HG03469 (cell line): Measurements from ENCODE around the gene CTNNBL1.
"Not testable (repeated sequence)": the region's sequence is repeated elsewhere in the genome, so short reads cannot be mapped to it uniquely, and the experiment has no call there.

Source experiments
- ATAC-seq: cut with Tn5 transposase; IDR thresholded peaks from one replicate; pipeline ENCODE4 v1.9.1; 2021; ENCODE audit warnings: mild to moderate bottlenecking, moderate library complexity, moderate number of reproducible peaks; ENCODE audit not compliant: unreplicated experiment

CTNNBL1 gene

DNA sequence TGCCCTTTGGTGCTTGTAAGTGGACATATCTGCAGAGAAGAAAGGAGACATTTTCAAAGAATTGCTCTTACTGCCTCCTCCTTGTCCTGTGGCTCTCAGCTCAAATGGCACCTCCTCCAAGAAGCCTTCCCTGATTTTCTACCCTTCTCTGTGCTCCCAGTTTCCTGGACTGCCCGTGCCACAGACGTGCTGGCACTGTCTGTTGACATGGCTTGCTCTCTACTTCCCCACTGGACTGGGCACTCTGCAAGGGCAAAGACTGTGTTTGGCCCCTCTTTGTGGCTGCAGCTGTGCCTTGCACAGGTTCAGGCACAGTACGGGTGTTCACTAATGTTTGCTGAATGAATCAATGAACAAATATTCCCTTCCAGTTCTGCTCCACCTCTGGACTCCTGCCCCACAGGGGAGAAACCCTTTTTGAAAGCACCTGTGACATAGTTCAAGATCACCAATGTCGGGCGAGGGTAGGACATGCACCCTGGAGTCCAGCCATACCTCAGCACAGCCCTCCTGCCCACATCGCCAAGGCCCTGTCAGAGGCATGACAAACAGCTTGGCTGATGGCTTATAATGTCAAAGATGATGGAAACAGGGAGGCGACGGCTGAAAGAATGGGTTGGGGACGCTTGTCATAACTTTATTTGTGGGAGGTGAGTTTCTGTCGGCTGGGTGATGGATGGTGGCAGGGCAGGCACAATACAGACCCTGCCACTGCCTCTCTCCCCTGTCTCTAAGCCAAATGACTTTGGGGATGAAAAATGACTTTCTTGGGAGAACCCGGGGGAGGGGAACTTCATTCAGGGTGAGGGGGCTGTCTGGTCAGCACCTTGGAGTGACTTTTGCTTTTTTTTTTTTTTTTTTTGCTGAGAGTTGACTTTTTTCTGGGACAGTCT, 15.6 kb upstream of the CTNNBL1 start:
- ATAC-seq = no peak

DNA sequence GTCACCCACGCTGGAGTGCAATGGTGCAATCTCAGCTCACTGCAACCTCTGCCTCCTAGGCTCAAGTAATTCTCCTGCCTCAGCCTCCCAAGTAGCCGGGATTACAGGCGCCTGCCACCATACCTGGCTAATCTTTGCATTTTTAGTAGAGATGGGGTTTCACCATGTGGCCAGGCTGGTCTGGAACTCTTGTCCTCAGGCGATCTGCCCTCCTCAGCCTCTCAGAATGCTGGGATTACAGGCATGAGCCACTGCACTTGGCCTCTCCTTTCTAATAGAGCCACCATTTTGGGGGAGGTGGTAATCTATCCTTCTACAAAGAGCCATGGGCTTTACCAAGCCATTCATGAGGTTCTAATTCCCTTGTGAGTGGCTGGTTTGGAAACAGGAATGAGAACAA, 14.1 kb upstream of the CTNNBL1 start:
- not testable (repeated sequence) for ATAC-seq

DNA sequence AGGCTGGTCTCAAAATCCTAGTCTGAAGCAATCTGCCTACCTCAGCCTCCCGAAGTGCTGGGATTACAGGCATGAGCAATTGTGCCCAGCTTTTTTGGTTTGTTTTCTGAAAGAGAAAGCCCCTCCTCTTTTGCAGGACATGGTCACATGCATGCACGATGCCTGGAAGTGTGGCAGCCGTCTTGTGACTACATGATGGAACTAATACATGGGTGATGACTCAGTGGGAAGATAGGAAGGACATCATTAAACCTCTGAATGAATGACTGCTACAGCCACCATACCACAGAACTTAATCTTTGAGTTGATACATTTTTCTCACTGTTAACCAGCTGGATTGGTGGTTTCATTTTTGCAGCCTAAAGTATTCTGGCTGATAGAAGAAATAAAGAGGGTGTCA, 13.4 kb upstream of the CTNNBL1 start:
- ATAC-seq = no peak

DNA sequence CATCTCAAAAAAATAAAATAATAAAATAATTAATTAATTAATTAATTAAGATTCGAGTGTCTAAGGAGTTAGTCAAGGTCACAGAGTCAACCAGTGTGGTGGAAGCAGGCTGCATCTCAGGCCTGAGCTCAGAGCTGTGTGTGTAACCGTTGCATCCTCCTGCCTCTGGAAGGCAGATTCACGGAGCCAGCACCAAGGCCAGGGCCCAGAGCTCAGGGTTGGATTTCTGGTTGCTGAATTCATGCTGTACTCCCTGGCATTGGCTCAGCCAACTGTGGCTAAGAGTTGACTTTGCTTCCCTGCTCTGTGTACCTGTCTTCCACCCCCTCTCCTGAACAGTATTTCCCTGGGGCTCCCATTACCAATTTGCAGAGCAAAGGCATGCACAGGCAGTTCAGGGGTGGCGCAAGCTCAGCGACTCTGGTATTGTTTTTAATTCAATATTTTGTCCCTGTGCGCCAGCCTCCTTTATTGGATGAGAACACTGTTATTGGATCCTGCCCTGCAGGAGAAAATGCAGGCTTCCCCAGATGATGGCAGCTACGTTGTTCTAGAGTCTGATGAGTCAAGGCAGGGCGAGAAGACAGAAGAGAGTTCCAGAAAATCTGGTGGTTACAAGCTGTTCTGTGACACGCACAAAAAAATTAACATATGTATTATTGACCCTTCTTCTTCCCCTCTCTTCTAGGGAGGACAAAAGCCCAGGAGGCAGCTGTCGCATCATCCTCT, 12.3 kb upstream of the CTNNBL1 start:
- ATAC-seq = no peak

DNA sequence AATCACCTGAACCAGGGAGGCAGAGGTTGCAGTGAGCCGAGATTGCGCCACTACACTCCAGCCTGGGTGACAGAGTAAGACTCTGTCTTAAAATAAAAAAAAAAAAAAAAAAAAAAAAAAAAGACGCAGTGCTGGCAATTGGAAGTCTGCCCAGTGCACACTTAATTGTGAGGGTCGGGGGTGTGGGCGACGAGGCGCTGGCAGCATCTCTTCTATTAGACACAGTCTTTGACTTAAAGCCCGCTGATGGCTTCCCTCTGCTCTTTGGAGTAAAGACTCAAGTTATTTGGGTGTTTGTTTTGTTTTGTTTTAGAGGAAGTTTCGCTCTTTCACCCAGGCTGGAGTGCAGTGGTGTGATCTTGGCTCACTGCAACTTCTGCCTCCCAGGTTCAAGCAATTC, 10.7 kb upstream of the CTNNBL1 start:
- ATAC-seq = not testable (repeated sequence)

DNA sequence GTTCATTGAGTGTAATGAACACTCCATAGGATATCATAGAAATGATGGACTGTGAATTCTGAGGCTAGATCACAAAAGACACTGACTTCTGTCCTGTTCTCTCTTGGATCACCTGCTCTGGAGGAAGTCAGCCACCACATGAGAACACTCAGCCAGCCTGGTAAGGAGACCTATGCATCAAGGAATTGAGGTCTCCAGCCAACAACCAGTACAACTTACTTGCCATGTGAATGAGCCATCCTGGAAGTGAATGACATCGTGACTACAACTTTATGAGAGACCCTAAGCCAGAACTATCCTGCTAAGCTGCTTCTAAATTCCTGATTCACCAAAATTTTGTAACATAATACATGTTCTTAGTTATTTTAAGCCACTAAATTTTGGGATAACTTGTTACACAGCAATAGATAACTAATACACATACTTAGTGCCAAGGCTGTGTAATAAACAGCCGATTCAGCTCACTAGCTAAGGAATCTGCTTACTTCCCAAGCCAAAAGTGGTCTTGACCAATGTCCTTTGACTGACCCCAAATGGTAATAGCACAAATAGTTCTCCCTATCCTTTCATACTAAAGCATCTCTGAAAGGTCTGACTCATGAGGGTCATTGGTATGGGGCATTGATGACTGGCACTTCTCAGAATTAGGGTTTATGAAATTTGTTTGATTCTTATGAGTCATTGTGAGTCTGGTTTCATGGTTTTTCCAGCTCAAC, 6.9 kb upstream of the CTNNBL1 start:
- no peak for ATAC-seq

DNA sequence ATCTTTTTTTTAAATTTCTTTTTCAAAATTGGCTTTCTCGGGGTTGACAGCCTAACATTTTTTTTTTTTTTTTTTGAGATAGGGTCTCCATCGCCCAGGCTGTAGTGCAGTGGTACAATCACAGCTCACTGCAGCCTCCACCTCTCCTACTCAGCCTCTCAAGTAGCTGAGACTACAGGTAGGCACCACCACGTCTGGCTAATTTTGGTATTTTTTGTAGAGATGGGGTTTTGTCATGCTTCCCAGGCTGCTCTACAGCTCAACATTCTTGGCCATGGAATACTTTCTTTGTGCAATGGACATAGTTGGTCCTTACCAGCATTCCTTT, 6.4 kb upstream of the CTNNBL1 start:
- ATAC-seq = no peak

DNA sequence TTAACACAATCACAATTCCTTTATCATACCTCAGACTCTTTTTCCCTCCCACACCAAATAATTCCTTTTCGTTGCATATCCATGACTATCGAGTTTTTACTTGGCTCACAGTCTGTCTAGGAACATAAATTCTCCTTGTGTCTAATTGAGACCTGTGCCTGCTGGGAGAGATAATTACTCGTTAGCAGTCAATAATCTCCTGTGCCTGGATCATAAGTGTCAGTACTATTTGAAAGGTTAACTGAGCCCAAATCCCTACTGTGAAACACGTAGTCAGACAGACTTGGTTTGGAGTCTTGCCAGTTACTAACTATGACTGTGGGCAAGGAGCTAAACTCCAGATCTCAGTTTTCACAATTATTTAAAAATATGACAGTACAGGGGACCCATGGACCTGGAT, 5.7 kb upstream of the CTNNBL1 start:
- ATAC-seq = no peak

DNA sequence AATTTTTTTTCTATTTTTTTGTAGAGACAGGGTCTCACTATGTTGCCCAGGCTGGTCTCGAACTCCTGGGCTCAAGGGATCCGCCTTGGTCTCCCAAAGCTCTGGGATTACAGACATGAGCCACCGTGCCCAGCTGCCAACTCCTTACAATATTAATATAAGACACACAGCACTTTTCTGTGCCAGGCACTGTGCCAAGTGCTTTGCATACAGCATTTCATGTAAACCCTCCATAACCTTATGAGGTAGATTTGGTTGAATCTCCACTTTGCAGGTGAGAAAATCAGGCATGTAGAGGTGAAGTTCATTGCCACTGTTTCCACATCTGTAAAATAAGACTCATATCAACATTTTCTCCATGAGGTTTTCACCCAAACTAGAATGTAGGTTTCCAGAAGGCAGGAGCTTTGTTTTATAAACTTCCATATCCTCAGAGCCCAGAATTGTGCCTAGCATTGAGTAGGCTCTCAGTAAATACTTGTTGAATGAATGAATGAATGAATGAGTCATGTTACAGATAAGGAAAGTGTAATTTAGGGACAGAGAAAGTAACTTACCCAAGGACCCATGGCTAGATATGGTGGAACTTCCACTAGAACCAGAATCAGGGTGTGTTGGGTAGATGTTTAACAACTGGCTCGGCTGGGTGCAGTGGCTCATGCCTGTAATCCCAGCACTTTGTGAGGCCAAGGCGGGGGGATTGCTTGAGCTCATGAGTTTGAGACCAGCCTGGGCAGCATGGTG, 3.0 kb upstream of the CTNNBL1 start:
- no peak for ATAC-seq

DNA sequence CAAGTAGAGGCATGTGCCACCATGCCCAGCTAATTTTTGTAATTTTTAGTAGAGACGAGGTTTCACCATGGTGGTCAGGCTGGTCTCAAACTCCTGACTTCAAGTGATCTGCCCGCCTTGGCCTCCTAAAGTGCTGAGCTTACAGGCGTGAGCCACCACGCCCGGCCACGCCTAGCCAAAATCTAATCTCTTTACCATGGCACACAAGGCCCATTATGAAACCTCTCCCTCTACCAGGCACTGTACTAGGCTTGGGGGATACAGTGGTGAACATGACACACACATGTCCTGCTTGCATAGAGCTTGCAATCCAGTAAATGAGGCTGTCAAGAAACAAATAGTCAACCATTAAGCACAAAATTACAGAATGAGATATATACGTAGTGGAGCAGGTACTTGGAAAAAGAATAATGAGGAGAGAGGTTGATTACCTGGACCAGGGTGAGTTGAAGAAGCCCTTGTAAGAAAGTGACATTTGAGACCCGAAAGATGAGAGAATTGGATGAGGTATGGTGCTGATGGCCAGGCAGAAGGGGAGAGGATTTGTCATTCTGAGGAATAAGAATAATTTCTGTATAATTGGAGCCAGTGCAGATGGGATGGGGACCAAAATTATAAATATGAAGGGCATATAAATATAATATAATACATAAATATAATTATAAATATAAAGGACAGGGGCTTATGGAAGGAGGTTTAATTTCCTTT, 1.2 kb upstream of the CTNNBL1 start:
- no peak for ATAC-seq

DNA sequence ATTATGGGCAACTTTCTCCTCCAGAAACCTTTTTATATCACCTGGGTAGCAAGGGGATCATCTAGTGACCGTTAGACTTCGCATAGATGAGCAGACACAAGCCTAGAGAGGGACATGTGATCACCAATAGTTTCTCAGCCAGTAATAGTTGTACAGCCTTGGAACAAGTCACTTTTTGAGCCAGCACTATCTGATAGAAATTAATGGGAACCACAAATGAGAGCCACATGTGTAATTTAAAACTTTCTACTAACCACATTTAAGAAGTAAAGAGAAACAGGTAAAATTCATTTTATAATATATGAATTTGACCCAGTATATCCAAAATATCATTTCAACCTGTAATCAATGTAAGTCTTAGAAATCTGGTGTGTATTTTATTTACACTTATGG, 592 bp upstream of the CTNNBL1 start:
- ATAC-seq = no peak

DNA sequence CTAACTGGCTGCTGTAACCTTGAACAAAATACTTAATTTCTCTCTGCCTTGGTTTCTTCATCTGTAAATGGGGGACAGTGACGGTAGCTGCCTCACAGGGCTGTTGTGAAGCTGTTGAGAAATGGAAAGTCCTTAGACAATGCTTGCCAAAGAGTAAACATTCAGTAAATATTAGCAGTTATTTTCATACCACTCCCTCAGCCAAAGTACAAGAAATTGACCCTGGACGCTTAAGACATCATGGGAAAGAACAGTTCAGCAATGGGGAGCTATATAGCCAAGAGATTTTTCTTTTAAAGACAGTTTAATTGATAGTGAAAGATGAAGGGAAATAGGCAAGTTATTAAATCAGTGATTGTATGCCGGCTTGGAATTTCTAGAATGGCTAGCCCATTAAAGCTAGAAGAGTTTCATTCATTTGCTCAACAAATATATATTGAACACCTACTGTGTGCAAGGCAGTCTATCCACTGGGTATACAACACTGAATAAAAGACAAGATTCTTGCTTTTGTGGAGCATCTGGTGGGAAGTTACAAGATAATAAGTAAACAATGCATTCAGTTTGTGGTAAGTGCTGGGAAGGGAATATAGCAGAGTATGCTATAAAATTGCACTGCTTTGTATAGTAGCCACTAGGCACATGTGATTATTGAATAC, 2.0 kb downstream of the CTNNBL1 start:
- ATAC-seq = no peak

DNA sequence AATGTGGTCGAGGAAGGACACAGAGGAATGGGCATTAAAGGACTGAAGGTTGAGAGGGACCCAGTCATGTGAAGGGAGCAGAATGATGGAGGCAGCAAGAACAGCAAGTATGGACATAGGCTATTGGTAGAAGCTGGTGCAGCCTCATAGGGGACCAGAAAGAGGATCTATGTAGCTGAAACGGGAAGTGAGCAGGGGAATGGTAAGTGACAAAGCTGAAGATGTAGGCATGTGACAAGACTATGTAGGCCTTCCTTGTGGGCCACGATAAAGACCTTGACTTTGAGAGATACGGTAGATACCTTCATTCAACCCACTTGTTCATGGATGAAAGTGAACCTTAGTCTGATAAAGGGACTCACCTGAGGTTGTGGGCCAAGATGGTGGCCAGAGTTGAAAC, 3.5 kb downstream of the CTNNBL1 start:
- peak; percentile 43 for ATAC-seq

DNA sequence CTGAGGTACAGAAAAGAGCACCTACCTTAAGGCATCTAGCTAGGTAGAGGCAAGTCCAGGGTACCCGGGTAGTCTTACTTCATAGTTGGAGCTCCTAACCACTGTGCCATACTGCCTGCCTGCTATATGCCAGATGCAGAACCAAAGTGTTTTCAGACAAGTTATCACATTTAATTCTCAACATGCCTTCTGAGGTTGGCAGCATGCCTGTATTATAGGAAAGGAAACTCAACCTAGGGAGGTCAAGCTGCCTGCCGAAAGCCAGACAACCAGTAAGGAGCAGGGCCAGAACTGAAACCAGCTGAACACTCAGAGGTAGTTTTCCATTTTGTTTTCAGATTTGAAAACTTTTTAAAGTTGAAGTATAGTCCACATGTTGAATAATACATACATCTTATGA, 5.4 kb downstream of the CTNNBL1 start:
- ATAC-seq = no peak

DNA sequence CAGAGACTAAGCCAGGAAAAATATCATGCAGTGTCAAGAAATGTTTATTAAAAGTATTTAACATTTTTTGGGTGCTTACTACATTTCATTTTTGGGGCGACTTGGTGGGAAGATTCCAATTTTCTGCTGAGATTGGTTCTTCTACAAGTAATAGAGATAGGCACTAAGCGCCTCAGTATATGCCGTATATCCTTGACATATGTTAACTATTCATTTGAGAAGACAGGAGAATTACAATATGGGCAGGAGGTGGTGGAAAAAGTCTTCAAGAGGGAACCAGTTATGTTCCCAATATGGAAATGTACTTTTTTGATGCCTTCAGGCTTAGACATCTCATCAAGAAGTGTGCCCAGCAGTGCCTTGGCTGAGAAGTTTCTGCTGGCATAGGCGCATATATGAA, 6.5 kb downstream of the CTNNBL1 start:
- no peak for ATAC-seq

DNA sequence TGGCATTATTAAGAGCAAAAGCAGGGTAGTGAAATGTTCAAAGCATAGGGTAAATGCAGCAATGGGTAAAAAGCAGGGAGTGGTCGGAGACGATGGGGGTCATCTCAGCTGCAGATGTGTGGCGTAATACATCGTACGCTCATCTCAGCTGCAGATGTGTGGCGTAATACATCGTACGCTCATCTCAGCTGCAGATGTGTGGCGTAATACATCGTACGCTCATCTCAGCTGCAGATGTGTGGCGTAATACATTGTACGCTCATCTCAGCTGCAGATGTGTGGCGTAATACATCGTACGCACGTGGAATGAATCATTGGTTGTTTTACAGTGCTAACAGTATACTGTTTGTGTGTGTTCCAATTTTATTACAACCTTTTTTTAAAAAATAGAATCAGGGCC, 7.8 kb downstream of the CTNNBL1 start:
- not testable (repeated sequence) for ATAC-seq

DNA sequence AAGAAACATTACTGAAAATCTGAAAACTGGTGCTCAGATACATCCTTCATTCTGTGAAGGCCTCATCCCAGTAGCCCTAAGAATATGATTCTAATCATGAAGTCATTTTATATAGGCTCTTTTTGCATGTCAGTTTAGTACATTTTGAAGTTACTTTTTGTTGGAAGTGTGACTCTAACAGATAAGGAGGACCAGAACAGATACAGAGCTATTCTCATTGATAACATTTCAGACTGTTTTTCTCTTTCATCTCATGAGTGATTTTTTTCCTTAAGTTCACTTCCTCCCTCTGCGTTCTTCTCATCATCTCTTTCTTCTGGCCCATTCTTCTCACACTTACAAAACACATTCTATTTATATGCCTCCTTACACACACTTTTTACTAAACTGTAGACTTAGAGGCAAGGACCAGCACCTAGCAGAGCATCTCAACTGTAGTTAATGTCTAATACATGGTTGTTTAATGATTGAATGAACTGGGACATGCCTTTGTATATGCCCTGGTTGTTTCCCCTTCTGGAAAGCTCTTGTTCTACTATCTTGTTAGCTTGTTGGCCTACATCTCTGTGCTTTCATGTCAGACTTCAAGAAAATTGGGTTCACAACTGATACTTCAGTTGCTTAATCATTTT, 8.7 kb downstream of the CTNNBL1 start:
- ATAC-seq = no peak

DNA sequence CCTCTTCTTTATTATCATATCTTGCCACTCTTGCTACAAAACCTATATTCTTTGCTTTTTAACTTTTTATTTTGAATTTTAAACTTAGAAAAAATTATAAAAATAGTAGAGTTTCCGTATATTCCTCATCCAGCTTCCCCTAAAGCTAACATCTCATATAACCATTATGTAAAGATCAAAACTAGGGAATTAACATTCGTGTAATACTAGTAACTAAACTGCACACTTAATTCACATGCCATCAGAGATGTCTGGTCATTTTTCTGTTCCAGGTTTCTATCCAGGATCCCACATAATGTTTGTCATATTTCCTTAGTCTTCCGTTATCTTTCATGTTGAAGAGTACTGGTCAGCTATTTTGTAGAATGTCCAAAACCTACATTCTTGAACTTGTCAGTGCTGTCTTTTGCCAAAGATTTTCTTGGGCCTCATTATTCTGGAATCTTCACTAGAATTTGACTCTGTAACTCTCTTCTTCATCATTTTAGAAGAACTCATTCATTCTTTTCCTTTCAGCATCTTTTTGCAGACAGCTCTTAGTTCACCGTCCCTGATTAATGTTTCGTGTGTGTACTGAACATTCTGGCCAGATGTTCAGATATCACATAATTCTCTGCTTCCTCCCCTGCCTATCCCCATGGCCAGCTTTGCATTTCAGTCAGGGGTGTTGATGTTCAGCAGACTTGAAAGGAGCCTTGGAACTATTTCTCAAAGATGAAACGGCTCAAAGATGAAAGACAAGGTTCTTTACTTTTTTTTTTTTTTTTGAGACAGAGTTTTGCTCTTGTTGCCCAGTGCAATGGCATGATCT, 9.4 kb downstream of the CTNNBL1 start:
- no peak for ATAC-seq

DNA sequence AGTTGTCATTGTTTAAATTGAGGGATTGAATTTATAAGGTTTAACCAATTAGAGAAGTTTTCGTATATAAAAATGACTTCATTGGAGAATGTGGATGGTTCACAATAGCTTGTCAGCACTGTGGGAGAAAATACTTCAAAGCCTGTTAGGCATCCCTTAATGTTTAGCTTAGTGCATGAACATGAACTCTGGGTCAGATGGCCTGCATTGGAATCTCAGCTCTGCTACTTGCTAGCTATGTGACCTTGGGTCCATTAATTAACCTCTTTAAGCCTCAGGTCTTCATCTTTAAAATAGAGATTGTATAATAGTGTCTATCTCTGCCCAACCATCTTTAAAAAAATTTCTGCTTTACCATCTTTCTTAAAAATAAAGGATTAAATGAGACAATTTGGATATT, 11.1 kb downstream of the CTNNBL1 start:
- no peak for ATAC-seq
